GM19463 (cell line): ENCODE results near the gene SPIC.
"Not testable (repeated sequence)": the region's sequence is repeated elsewhere in the genome, so short reads cannot be mapped to it uniquely, and the experiment has no call there.

ENCODE experiments used
- ATAC-seq: cut with Tn5 transposase; IDR thresholded peaks from one replicate; pipeline ENCODE4 v1.9.1; 2021; ENCODE audit warnings: mild to moderate bottlenecking, moderate library complexity; ENCODE audit not compliant: unreplicated experiment

Gene SPIC

DNA sequence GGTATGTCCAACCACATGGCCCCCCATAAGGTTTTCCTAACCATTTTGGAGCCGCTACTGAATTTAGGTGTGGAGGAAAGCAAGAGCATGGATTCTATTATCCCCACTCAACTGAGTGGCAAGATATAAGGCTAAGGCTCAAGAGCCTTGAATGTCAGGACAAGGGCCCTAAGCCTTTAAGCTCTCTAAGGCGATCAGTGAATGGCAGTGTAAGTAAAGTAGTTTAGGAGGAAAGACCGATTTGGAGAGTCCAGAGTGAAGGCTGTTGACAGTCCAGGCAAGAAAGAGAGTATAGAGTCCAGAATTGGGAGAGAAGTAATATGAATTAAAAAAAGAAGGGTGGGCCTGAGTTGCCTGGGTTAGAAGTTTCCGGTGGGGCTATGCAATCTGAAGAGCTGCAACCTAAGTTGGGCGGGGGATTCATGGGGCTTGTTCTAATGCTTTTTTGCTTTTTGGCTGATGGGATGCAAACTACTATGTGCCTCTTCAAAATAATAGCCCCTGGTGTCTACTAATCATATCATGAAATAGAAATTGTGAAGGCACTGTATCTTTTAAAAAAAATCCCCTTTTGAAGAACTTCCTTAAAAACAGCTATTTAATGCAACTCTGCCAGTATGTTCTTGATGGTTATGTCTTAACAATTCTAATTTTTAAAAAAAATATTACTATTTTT is at the start of gene SPIC:
TSS of gene SPIC (plus strand) at position 626 of the 676 bp plus-strand sequence. CDS start 1,569 bp downstream, outside the sequence.
- no peak for ATAC-seq

DNA sequence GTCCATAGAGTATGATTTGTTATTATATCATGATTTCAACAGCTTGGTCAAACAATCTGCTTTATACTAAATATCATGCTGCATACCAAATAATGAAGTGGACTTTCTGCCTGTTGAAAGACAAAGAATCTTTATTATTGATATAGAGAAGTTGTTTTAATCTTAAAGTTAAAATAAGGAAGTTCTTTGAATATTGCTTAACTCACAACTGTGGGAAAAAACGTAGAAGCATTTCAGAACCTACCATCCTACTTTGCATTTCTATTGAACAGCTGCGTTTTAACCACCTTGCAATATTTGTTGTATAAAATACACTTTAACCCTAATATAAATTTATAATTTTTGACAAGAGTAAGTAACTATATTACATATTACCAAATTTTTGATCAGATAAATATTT is 44.7 kb upstream of the SPIC start:
- no peak for ATAC-seq

DNA sequence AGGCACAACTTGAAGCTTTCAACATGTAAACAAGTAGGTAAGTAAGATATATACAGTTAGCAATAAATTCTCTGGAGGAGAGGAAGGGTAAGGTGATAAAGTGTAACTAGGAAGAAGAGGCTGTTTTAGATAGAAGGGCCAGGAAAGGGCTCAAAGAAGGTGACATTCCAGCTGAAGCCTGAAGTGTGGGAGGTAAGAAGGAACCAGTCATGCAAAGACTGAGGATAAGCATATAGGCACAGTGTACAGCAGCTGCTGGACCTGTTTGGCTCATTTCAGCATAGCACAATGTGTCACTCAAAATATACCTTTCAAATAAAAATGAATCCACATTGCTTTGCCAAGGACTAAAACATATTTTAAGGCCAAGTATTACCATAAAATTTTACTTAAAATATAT is 39.0 kb upstream of the SPIC start:
- ATAC-seq: no peak

DNA sequence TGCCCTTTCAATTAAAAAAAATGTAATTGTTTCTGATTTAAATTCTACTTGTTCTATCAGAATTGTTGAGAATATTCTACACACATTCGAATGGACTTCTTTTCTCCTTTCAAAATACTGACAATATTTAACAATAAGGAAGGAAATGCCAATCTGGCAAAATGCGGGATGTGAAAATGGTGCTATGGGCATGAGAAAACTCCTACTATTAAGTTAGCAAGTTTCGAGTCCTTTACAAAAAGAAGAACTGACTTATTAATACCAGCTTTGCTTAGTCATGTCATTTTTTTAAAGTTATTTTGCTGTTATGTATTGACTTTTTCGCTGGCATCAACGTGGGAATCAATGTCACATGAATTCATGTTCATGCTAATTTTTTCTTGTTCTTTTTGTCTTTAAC is 35.9 kb upstream of the SPIC start:
- no peak for ATAC-seq

DNA sequence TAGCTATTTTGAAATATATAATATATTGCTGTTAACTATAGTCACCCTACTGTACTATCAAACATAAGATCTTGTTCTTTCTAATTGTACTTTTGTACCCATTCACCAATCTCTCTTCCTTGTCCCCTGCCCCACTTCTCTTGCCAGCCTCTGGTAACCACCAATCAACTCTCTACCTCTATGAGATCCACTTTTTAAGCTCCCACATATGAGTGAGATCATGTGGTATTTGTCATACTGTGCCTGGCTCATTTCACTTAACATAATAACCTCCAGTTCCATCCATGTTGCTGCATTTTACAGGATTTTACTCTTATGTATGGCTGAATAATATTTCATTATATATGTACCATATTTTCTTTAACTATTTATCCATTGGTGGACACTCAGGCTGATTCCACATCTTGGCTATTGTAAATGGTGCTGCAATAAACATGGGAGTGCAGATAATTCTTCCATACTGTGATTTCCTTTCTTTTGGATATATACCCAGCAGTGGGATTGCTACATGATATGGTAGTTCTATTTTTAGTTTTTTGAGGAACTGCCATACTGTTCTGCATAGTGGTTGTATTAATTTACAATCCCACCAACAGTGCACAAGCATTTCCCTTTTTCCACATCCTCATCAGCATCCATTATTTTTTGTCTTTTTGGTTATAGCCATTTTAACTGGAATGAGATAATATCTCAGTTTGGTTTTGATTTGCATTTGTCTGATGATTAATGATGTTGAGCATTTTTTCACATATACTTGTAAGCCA is 33.5 kb upstream of the SPIC start:
- no peak for ATAC-seq

DNA sequence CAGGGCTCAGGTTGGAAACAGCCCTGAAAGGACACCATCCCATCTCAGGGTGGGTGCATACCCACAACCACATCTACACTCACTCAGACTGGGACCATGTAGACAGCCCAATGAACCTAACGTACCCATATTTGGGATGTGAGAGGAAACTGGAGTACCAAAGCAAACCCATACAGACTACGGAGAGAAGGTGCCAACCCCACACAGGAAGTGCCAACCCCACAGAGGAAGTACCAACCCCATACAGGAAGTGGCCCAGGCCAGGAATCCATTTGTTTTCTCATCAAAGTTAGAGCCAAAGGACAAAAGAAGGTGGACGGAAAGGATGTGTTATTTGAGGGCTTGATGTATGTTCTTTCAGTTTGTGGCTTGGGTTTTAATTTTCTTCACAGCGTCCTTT is 19.5 kb upstream of the SPIC start:
- ATAC-seq: no peak

DNA sequence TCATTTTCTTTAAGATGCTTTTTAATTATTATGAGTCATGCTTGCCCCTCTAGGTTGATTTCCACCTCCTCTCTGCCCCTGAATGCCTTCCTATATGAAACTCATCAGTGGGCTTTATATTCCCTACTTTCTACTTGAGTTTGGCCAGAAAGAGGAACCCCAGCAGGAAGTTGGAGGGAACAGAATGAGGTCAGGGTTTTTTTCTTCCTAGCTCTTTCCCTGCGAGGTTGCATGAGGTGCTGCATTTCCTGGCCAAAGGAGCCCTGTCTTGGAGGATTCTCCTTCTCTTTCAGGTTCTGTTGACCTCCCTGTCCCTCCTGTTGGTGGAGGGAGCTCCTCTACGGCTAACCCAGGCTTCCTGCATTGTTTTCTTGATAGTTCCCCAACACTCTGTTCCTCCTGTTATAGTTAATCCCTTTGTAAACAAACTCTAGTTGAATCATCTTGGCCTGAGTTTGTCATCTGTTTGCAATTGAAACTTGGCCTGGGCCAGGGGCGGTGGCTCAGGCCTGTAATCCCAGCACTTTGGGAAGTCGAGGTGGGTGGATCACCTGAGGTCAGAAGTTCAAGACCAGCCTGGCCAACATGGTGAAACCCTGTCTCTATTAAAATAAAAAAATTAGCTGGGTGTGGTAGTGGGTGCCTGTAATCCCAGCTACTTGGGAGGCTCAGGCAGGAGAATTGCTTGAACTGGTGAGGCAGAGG is 15.3 kb upstream of the SPIC start:
- no peak for ATAC-seq

DNA sequence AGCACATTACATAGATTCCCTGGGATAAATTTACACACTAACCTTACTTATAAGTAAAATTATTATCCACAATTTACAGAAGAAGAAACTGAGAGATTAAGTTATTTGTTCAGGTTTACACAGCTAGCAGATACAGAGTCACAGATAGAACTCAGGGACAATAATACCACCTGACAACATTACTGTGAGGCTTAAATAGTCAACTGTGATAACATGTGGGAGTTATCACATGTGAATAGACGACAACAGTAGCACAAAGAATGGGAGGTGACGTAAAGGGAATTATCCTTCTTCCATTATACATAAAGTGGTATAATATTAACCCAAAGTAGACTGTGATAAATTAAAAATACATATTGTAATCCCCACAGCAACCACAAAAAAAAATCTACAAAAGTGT is 6.2 kb upstream of the SPIC start:
- no peak for ATAC-seq

DNA sequence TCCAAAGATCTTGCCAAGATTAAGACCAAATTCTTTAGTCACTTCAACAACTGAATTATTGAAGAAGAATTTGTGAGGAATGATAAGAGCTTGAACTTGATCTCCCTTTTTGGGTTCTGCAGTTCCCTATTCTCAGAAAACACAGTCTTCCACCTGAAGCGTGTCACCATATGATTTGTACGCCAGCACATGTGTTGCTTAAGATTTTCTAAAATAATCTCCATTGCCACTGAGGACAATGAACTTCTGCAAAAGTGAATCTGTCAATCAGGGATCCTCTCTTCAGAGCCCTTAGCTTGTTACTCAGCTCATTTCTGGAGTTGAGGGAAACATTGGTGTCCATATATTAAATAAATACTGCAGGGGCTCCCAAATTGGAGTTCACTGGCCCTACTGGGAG is 4.2 kb upstream of the SPIC start:
- no peak for ATAC-seq

DNA sequence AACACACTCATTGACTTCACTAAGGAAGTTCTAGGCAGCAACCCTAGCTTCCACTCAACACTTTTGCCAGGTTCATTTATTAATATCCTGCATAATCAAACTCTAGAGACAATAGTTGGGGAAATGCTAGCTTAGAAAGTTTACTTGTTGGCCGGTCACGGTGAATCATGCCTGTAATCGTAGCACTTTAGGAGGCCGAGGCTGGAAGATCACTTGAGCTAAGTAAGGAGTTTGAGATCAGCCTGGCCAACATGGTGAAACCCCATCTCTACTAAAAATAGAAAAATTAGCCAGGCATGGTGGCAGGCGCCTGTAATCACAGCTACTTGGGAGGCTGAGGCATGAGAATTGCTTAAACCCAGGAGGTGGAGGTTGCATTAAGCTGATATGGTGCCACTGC is 3.3 kb upstream of the SPIC start:
- ATAC-seq: not testable (repeated sequence)

DNA sequence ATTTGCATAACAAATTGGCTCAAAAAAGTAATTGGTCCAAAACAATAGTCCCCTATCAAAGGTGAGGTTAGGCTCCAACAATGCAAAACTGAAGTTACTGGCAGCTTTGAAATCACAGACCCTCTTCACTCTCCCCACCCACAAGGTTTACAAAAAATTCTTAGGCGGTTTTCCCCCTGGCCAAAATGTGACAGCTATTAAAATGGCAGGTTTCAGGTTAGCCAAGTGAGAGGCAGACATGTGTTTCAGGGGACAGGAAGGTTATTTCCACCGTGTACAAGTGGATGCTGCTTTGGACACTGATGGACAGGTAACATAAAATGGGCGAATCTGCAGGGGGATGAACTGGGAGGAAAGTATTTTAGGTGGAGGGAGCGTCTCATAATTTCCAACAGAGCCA is 888 bp upstream of the SPIC start:
- ATAC-seq: no peak

DNA sequence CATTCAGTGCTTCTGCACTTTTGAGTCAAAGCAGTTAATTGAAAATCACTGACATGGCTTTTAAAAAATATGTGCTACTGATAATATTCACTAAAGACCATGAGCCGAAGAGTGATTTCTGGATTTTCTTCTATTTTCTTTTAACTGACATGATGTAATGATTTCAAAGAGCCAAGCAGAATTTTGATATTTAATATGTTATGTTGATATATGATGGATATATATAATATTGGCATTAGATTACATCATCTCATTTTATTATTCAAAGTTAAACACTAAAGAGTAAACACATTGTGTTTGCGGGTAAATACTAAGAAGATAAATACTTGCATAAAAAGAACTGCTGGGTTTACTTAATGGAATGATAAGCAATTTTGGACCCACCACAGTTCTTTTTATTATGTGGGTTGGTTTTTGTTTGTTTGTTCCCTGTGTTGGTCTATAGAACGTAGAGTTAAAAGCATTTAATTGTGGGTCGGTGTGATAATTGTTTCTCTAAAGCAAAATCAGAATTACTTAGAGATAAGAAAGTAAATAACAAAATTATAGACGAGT is 692 bp downstream of the SPIC start:
- ATAC-seq: no peak

DNA sequence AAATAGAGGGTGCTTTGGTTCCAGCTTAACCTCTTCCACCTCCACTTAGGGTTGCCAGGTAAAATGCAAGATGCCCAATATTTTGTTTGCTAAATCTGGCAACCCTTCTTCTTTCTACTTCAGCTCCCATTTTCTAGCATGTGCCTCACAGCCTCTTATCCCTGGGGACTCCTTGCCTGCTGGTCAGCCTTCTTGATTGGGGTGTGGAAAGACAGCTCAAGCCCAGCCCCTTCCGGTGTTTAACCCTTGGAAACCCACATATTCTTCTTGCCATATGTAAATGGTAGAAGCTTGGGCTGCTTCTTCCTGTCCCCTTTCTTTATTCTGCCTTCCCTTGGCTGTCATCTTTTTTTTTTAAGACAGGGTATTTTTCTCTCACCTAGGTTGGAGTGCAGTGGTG is 5.7 kb downstream of the SPIC start:
- ATAC-seq: no peak

DNA sequence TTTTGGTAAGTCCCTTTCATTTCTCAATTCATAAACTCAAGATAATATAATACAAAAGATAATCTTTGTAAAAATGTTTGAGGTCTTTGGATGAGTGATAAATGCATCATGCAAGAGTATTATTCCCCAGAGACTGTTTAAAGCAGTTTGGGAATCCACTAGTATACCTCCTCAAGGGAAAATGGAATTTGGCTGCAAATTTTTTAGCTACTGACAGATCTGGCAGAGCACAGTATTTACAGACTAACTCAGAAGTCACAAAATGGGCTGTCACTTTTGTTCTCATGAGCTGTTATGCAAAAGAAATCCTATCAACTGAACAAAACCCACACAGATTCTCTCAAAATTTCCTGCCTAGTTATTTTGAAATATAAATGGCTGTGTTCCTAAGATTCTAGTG is 9.9 kb downstream of the SPIC start:
- no peak for ATAC-seq

DNA sequence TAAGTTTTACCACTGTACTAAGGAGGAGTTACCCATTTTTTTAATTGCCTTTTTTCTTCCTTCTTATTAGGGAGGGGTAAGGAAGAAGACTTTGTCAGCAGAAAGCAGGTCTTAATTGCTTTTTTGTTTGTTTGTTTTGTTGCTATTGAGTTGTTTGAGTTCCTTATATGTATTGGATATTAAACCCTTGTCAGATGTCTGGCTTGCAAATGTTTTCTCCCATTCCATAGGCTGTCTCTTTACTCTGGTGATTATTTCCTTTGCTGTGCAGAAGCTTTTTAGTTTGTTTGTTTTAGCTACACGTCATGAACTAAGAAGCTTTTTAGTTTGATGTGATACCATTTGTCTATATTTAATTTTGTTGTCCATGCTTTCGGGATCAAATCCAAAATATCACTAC is 13.3 kb downstream of the SPIC start:
- no peak for ATAC-seq

DNA sequence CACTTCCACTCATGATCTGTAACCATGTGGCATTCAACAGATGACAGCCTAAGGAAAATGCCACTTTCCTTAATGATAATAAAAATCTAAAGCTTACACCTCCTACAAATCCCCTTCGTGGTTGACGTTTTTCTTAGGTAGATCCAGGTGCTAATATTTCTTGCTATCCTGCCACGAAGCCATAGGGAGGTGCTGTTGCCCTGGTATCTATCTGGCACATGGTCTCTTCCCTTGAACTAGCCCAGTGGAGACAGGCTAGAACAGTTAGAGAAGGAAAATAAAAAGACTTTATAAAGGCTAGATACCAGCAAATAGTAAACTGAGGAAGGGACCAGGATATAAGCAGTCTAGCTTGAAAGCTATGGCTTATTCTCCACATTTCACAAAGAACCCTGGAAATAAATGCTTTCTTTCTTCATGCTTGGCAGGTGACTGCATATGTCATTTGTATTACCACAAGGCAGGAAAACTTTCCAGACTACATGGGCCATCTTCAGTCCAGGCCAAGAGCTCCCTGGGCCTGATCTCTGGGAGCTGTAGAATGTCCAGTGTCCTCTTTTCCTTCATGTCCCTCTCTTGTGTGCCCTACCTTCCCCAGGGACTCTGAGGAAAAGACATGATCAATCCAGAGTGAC is 15.3 kb downstream of the SPIC start:
- ATAC-seq: no peak

DNA sequence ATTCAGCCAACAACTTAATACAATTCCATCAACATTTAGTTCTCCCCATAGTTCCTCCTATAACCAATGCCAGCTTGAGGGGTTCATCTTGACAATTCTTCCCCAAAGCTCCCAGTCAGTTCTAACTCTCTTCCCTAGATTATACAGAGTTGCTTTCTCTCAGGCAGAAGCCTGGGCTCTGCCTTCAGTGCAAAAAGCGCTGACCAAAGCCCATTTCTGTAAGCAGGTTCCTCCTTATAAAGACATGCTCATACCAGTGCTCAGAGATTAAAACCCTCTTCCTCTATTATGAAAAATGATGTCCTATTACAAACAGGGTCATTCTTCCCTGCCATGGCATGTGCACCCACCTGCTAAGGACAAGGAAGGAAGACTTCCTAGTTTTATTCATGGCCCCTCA is 16.2 kb downstream of the SPIC start:
- no peak for ATAC-seq

DNA sequence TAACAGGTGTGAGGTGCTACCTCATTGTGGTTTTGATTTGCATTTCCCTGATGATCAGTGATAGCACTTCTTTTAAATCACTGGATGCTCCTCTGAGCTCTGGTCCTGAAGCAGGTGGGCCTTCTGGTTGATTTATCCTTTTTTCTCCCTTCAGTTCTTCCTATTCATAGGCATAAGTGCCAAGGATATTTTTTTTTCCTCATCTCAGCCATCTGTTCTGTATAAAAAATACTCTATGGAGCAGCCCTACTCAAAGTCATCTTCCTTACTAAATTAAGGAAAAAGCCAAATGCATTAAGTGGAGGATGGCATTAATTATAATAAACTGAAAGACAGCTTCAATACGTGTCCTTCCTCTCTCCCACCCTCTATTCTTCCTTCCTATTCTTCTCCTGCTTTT is 18.4 kb downstream of the SPIC start:
- no peak for ATAC-seq

DNA sequence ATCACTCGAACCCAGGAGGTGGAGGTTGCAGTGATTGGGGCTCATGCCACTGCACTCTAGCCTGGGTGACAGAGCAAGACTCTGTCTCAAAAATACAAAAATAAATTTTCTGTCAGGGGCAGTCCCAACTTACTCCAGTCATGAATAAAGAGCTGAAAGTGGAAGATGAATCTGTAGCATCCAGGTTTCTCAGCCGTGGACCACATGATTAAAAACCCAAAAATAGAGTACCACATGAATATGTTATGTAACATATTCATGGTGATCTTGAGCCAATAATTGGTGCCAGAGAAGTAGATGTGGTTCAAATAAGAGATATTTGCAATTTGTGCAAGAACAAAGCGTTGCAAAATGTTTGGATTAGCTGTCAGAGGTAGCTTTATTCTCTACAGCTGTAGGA is 23.1 kb downstream of the SPIC start:
- no peak for ATAC-seq

DNA sequence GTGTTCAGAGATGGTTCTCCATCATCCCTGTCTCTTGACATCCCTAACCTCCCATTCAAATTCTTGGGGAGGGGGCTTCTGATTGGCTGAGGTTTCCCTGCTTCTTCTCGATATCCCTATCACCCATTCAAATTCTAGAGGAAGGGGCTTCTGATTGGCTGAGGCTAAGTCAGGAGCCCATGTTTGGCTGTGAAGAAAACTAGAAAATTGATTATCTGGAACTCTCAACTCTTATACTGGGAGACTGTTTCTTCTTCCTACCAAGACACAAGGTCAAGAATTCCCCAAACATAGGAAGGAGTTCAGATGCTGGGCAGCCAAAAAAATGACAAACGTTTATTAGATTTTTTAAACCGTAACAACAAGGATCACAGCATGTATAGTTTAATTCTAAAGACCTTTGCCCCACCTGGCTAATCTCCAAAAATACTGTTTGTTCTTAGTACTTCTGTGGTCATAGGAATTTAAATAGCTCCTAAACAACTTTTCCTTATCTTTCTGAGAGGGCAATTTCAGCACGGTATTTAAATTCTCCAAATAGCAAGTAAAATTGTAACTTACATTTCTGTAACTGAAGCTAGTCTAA is 26.4 kb downstream of the SPIC start:
- no peak for ATAC-seq

DNA sequence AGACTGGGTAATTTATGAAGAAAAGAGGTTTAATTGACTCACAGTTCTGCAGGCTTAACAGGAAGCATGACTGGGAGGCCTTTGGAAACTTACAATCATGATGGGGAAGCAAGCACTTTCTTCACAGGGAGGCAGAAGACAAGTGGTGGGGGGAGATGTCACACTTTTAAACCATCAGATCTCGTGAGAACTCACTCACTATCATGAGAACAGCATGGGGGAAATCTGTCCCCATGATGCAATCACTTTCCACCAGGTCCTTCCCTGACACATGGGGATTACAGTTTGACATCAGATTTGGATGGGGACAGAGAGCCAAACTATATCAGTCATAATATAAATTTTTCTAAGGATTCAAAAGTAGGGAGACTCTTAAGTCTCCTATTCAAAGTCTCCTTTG is 46.0 kb downstream of the SPIC start:
- no peak for ATAC-seq
